ENCODE measurements around the gene BAIAP2L1. TPM values are rescaled to one million over a fixed set of nuclear protein-coding genes. Genes with fewer than 3 reads are reported as not detected.
A peak's percentile ranks its signal among the peaks of the same experiment; 100 is the strongest.

BAIAP2L1 gene
- total and polyA plus RNA-seq, 2 experiments from 2014 or later = 24.1 to 38.3 TPM

DNA sequence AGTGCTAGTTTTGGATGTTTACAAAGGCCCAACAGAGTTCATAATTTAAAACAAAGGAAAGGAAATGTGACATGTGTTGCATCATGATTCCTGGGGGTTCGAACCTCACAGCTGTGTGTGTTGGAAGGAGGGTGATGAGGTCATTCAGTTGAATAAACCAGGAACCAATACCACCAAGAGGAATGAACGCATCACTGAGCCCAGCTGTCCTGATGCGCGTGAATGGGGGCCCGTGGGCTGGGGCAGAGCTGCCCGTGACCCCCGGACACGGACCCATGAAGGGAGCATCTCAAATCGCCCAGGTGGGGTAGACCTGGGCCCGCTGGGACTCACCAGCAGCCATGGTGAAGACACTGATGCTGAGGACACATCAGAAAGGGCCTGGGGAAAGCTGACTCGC, 86.4 kb downstream of the BAIAP2L1 start:
- Mint-ChIP-seq H3K36me3 (ENCODE audit: low read depth) (peaks cover 68% of the 10 kb centered on the region), H3K27me3 (ENCODE audit: insufficient read depth, low read depth, poor library complexity) (peaks cover 5% of the 10 kb centered on the region), H3K9me3 (peaks cover 19% of the 10 kb centered on the region), H3K4me3 (no peak overlapping the region), H3K27ac (peak overlapping the region; percentile 30; the same call in 1 of the 2 replicates), H3K4me1 (no peaks in the 10 kb centered on the region)
- H2AFZ ChIP-seq = no peak overlapping the region
- H3K4me2 ChIP-seq = no peak overlapping the region
- H3K4me3 ChIP-seq = no peak overlapping the region
- H3K9me2 ChIP-seq (ENCODE audit: insufficient read depth) = no peaks in the 10 kb centered on the region
- ATAC-seq = no peak
- H3K79me2 ChIP-seq (replicated peaks; ENCODE audit: insufficient read depth) = no peaks in the 10 kb centered on the region
- no peaks in the 10 kb centered on the region for H3F3A ChIP-seq (replicated peaks; ENCODE audit: low read depth)
- peaks cover 30% of the 10 kb centered on the region for H3K36me3 ChIP-seq (ENCODE audit: insufficient read depth)
- no peak overlapping the region; the same call in 1 of the 2 replicates for H3K27ac ChIP-seq (ENCODE audit: low read depth)
- H4K20me1 ChIP-seq (replicated peaks; ENCODE audit: insufficient read depth) = no peaks in the 10 kb centered on the region; the same call in 1 of the 2 replicates
- no peak for DNase-seq (ENCODE audit: low spot score)
- H3K27me3 ChIP-seq (ENCODE audit: insufficient read depth) = no peaks in the 10 kb centered on the region
- no peaks in the 10 kb centered on the region for H3K4me1 ChIP-seq (ENCODE audit: insufficient read depth)
- no peak for TF ChIP-seq NANOG (IDR thresholded peaks at IDR 0.05; ENCODE audit: borderline replicate concordance)
- no peak for TF ChIP-seq POLR2AphosphoS5 (IDR thresholded peaks at IDR 0.05; ENCODE audit: low read depth)
- TF ChIP-seq STAT1 (IDR thresholded peaks at IDR 0.05; ENCODE audit: unreplicated experiment) = no peak
- TF ChIP-seq CTCF (conservative IDR thresholded peaks at IDR 0.05; ENCODE audit: low read depth in 2 of 2) = no peak
- TF ChIP-seq ETS1 (IDR thresholded peaks at IDR 0.05) = no peak
- TF ChIP-seq ZNF114 (CRISPR knock-in tag; IDR thresholded peaks at IDR 0.05) = no peak
- TF ChIP-seq ZNF331 (CRISPR knock-in tag; IDR thresholded peaks at IDR 0.05; ENCODE audit: low read depth) = no peak
- no peak for TF ChIP-seq ZNF462 (CRISPR knock-in tag; IDR thresholded peaks at IDR 0.05)
- no peak for TF ChIP-seq CREB1 (CRISPR knock-in tag; IDR thresholded peaks at IDR 0.05; ENCODE audit: low read depth)
- no peak for TF ChIP-seq JUNB (IDR thresholded peaks at IDR 0.05; ENCODE audit: unreplicated experiment)
- no peak for TF ChIP-seq EZH2phosphoT487 (IDR thresholded peaks at IDR 0.05; ENCODE audit: unreplicated experiment)
- TF ChIP-seq, protein P1, sequence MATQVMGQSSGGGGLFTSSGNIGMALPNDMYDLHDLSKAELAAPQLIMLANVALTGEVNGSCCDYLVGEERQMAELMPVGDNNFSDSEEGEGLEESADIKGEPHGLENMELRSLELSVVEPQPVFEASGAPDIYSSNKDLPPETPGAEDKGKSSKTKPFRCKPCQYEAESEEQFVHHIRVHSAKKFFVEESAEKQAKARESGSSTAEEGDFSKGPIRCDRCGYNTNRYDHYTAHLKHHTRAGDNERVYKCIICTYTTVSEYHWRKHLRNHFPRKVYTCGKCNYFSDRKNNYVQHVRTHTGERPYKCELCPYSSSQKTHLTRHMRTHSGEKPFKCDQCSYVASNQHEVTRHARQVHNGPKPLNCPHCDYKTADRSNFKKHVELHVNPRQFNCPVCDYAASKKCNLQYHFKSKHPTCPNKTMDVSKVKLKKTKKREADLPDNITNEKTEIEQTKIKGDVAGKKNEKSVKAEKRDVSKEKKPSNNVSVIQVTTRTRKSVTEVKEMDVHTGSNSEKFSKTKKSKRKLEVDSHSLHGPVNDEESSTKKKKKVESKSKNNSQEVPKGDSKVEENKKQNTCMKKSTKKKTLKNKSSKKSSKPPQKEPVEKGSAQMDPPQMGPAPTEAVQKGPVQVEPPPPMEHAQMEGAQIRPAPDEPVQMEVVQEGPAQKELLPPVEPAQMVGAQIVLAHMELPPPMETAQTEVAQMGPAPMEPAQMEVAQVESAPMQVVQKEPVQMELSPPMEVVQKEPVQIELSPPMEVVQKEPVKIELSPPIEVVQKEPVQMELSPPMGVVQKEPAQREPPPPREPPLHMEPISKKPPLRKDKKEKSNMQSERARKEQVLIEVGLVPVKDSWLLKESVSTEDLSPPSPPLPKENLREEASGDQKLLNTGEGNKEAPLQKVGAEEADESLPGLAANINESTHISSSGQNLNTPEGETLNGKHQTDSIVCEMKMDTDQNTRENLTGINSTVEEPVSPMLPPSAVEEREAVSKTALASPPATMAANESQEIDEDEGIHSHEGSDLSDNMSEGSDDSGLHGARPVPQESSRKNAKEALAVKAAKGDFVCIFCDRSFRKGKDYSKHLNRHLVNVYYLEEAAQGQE (IDR thresholded peaks at IDR 0.05; ENCODE audit: unreplicated experiment) = no peak
- no peak for TF ChIP-seq EZH2 (IDR thresholded peaks at IDR 0.05; ENCODE audit: low read depth, unreplicated experiment)

All from GM23338 (cell line).